Sigmoid colon (tissue), 4 donors: ENCODE data around the gene HES2.
"Not testable (repeated sequence)": the region's sequence is repeated elsewhere in the genome, so short reads cannot be mapped to it uniquely, and the experiment has no call there.

Source experiments
- CTCF ChIP-seq, 4 experiments: fragments of 450-650 bp in 3 of 4; fragments of 200-600 bp in 1 of 4; IDR thresholded peaks; one replicate each; pipeline ENCODE4 v1.5.1; 2016 to 2019; ENCODE audit warnings: antibody characterized with exemption in 4 of 4, mild to moderate bottlenecking in 3 of 4, moderate library complexity in 2 of 4
- EP300 ChIP-seq, 4 donors: sonication (generic); formaldehyde crosslinking; IDR thresholded peaks; one replicate each; pipeline ENCODE4 v1.6.1; 2017; ENCODE audit warnings: antibody characterized with exemption in 4 of 4
- POLR2A ChIP-seq, 2 donors: fragments of 450-650 bp; IDR thresholded peaks; one replicate each; pipeline ENCODE4 v1.6.1; 2016; ENCODE audit warnings: antibody characterized with exemption in 2 of 2, mild to moderate bottlenecking in 2 of 2, moderate library complexity in 2 of 2

DNA sequence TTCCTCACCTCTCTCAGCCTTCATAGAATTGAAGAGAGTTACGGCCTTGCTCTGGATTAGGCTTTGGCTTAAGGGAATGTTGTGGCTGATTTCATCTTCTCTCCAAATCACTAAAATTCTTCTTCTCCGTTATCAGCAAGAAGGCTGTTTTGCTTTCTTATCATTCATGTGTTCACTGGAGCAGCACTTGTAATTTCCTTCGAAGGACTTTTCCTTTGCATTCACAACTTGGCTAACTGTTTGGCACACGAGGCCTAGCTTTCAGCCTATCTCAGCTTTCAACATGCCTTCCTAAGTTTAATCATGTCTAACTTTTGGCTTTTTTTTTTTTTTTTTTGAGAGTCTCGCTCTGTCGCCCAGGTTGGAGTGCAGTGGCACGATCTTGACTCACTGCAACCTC, 47.5 kb downstream of the HES2 start:
- TF ChIP-seq POLR2A, CTCF, EP300 (IDR thresholded peaks at IDR 0.05): not testable (repeated sequence)
